Measurements from ENCODE around the gene ADD2. TPM values are rescaled to one million over a fixed set of nuclear protein-coding genes. Genes with fewer than 3 reads are reported as not detected.

The ADD2 gene
- total RNA-seq, 1 donor from 2014 or later, result 45.3 TPM

GRCh38 chr2:70776266-70776665 is 8.3 kb upstream of the ADD2 start:
- Histone ChIP-seq H3K9ac (no peak overlapping the region), H3K79me2 (ENCODE audit: low read depth) (no peaks in the 10 kb centered on the region), H3K27ac (no peak overlapping the region), H3K4me1 (no peaks in the 10 kb centered on the region), H3F3A (ENCODE audit: low read depth) (no peaks in the 10 kb centered on the region), H3K27me3 (no peaks in the 10 kb centered on the region), H3K36me3 (no peaks in the 10 kb centered on the region), H3K4me2 (no peak overlapping the region), H4K20me1 (ENCODE audit: low read depth) (no peaks in the 10 kb centered on the region), H3K9me3 (ENCODE audit: low read depth) (no peaks in the 10 kb centered on the region), H2AFZ (replicated peaks) (no peak overlapping the region), H3K4me3 (no peak overlapping the region)
- Mint-ChIP-seq H3K36me3 (no peaks in the 10 kb centered on the region), H3K9me3 (no peaks in the 10 kb centered on the region), H3K27me3 (ENCODE audit: insufficient read depth, low read depth) (peaks cover 8% of the 10 kb centered on the region), H3K27ac (no peak overlapping the region), H3K4me3 (no peak overlapping the region), H3K4me1 (no peaks in the 10 kb centered on the region)
- no peak for DNase-seq (ENCODE audit: low spot score)
- TF ChIP-seq EZH2phosphoT487 (IDR thresholded peaks at IDR 0.05) (no peak), EZH2 (IDR thresholded peaks at IDR 0.05) (no peak)
- TF ChIP-seq, protein P1, sequence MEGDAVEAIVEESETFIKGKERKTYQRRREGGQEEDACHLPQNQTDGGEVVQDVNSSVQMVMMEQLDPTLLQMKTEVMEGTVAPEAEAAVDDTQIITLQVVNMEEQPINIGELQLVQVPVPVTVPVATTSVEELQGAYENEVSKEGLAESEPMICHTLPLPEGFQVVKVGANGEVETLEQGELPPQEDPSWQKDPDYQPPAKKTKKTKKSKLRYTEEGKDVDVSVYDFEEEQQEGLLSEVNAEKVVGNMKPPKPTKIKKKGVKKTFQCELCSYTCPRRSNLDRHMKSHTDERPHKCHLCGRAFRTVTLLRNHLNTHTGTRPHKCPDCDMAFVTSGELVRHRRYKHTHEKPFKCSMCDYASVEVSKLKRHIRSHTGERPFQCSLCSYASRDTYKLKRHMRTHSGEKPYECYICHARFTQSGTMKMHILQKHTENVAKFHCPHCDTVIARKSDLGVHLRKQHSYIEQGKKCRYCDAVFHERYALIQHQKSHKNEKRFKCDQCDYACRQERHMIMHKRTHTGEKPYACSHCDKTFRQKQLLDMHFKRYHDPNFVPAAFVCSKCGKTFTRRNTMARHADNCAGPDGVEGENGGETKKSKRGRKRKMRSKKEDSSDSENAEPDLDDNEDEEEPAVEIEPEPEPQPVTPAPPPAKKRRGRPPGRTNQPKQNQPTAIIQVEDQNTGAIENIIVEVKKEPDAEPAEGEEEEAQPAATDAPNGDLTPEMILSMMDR (IDR thresholded peaks at IDR 0.05), result no peak

GRCh38 chr2:70775141-70775540 is 7.1 kb upstream of the ADD2 start:
- no peaks in the 10 kb centered on the region for H3K36me3 Mint-ChIP-seq

DNA sequence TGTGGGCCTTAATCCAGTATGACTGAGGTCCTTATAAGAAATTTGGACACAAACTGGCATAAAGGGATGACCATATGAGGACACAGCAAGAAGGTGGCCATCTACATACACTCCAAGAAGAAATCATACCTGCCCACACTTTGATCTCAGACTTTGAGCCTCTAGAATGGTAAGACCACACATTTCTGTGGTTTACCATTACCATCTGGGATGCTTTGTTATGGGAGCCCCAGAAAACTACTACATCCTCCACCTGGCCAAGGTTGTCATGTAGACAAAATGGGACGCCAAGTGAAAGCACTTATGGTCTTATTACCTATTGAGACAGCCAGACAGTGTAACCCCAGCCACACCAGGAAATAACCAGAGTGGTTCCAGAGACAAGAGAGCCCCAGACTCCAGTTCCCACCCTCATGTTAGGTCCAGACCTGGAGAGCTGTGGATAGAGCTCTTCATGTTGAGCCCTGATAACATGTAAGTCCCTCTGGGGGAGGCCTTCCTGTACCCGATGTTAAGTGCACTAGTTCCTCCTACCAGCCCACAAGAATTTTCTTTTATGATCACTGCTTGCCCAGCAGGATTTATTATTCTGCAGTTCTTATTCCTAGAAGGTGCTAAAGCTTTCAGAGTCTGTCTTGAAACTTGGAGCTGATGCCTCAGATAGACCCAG is 4.6 kb upstream of the ADD2 start:
- Mint-ChIP-seq H3K27ac (no peak overlapping the region), H3K27me3 (ENCODE audit: insufficient read depth, low read depth) (peaks cover 3% of the 10 kb centered on the region), H3K4me1 (peaks cover 4% of the 10 kb centered on the region), H3K36me3 (no peaks in the 10 kb centered on the region), H3K9me3 (no peaks in the 10 kb centered on the region), H3K4me3 (no peak overlapping the region)
- H3K27ac ChIP-seq, result no peak overlapping the region
- H3K27me3 ChIP-seq, result no peaks in the 10 kb centered on the region
- DNase-seq (ENCODE audit: low spot score), result no peak
- H4K20me1 ChIP-seq (ENCODE audit: low read depth), result no peaks in the 10 kb centered on the region
- no peak overlapping the region for H2AFZ ChIP-seq (replicated peaks)
- peaks cover 16% of the 10 kb centered on the region for H3F3A ChIP-seq (ENCODE audit: low read depth)
- no peaks in the 10 kb centered on the region for H3K36me3 ChIP-seq
- H3K4me3 ChIP-seq, result no peak overlapping the region
- no peaks in the 10 kb centered on the region for H3K9me3 ChIP-seq (ENCODE audit: low read depth)
- H3K4me1 ChIP-seq, result no peaks in the 10 kb centered on the region
- H3K9ac ChIP-seq, result no peak overlapping the region
- no peak overlapping the region for H3K4me2 ChIP-seq
- TF ChIP-seq EZH2 (IDR thresholded peaks at IDR 0.05), result no peak
- TF ChIP-seq, protein P1 (IDR thresholded peaks at IDR 0.05), result no peak
- TF ChIP-seq EZH2phosphoT487 (IDR thresholded peaks at IDR 0.05), result no peak
- no peaks in the 10 kb centered on the region for H3K79me2 ChIP-seq (ENCODE audit: low read depth)

More at GRCh38 chr2:70775141-70775540, 7.1 kb upstream of the ADD2 start:
- no peak for DNase-seq (ENCODE audit: low spot score)
- Histone ChIP-seq H3K36me3 (no peaks in the 10 kb centered on the region), H3K9ac (no peak overlapping the region), H3K79me2 (ENCODE audit: low read depth) (no peaks in the 10 kb centered on the region), H3K4me3 (no peak overlapping the region), H3K9me3 (ENCODE audit: low read depth) (no peaks in the 10 kb centered on the region), H3K27ac (no peak overlapping the region), H3K4me2 (no peak overlapping the region), H3K27me3 (no peaks in the 10 kb centered on the region), H2AFZ (replicated peaks) (no peak overlapping the region), H4K20me1 (ENCODE audit: low read depth) (no peaks in the 10 kb centered on the region), H3F3A (ENCODE audit: low read depth) (no peaks in the 10 kb centered on the region), H3K4me1 (no peaks in the 10 kb centered on the region)
- Mint-ChIP-seq H3K27ac (no peak overlapping the region), H3K4me1 (no peaks in the 10 kb centered on the region), H3K9me3 (no peaks in the 10 kb centered on the region), H3K27me3 (ENCODE audit: insufficient read depth, low read depth) (peaks cover 6% of the 10 kb centered on the region), H3K4me3 (no peak overlapping the region)
- TF ChIP-seq EZH2phosphoT487 (IDR thresholded peaks at IDR 0.05) (no peak), EZH2 (IDR thresholded peaks at IDR 0.05) (no peak)
- TF ChIP-seq, protein P1 (IDR thresholded peaks at IDR 0.05), result no peak

All from neural progenitor cell (in vitro differentiated cells).